GM21529 (cell line): Measurements from ENCODE around the gene EPHA6.
A peak's percentile ranks its signal among the peaks of the same experiment; 100 is the strongest.

Experiments
- ATAC-seq: cut with Tn5 transposase; IDR thresholded peaks from one replicate; pipeline ENCODE4 v1.9.1; 2021; ENCODE audit not compliant: unreplicated experiment

The EPHA6 gene

GRCh38 chr3:97687734-97688133 is 873.3 kb downstream of the EPHA6 start:
- ATAC-seq: no peak

- no peak for ATAC-seq
These were observed 874.7 kb downstream of the EPHA6 start for GRCh38 chr3:97689111-97689510.

DNA sequence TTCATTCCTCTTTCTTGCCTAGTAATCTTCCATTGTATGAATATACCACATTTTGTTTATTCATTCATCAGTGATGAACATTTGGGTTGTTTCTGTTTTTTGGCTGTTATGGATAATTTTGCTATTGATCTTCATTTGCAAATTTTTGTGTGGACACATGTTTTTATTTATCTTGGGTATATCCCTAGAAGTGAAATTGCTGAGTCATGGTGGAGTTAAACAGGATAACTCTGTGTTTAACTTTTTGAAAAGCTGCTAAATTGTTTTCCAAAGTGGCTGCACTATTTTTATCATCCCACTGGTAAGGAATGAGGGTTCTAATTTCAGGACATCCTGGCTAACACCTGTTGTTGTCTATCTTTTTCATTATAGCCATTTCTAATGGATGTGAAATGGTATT is 875.6 kb downstream of the EPHA6 start:
- ATAC-seq: no peak

GRCh38 chr3:97691354-97691753 is 877.0 kb downstream of the EPHA6 start:
- ATAC-seq: no peak

- no peak for ATAC-seq
These were observed 878.0 kb downstream of the EPHA6 start for GRCh38 chr3:97692389-97692788.

- ATAC-seq: no peak
These were observed 878.4 kb downstream of the EPHA6 start for GRCh38 chr3:97692831-97693230.

DNA sequence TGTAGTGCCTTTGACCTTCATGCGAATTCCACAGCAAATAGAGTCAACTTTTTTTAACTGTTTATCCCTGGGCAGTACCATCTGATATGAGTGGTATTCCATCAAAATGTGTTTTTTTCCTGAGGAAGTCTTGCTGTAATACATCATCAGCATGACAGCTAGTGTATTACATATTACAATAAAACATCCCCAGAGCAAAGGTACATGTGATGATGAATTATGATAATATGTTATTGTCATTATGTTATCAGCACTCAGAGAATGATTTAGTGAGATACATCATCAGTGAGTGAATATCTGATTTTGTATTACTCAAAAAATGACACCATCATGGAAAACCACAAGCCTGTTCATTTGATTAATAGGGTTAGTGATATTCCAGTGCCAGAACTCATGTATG is 880.5 kb downstream of the EPHA6 start:
- no peak for ATAC-seq

DNA sequence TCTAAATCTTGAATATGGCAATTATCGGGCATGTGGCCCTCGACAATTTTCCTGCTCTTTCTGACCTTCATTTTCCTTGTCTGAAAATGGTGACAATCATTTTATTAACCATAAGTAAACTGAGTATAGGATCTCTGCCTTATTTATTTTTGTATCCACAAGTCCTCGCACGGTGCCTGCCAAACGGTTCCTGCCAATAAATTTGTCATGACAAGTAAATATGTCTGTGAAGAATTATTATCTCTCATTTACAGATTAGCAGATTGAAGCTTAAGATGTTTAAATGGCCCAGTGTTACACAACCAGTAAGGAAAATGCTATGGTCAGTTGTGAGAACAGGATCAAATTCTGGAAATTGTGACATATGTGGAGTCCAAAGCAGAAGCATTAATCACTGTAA is 884.3 kb downstream of the EPHA6 start:
- no peak for ATAC-seq

GRCh38 chr3:97699889-97700288 is 885.5 kb downstream of the EPHA6 start:
- no peak for ATAC-seq

- ATAC-seq: no peak
These were observed 891.4 kb downstream of the EPHA6 start for GRCh38 chr3:97705764-97706163.

GRCh38 chr3:97706226-97706625 is 891.8 kb downstream of the EPHA6 start:
- ATAC-seq: no peak

DNA sequence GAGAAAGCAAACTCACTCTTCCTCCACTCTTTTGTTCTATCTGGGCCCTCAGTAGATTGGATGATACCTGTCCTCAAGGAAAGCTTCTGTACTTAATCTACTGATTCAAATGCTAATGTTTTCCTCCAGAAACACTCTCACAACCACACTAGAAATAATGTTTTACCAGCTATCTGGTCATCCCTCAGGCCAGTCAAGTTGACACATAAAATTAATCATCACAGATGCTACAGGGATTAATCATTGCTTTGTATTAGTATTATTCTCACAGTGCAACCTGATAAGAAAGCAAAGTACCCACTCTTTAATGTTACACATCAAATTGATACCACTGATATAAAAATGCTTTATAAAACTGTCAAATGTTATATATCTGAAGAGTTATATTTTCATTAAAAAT is 897.3 kb downstream of the EPHA6 start:
- no peak for ATAC-seq

DNA sequence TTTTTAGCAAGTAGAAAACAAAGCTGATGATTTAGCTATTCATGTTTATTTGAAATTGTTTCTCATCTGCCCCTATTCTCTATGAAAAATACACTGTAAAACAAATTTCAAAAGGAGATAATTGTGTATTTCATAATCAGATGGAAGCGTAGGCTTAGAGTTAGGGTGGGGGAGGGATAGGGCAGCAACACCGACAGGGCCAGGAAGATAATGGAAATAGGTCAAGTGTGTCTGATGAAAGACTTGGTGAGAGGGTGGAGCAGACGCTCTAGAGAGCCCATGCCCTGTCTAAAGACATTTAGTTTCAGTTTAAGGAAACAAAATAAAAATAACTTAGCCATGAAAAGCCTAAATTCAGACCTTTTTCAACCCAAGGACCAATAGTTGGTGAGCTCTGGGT is 898.5 kb downstream of the EPHA6 start:
- no peak for ATAC-seq

- ATAC-seq: no peak
These were observed 899.2 kb downstream of the EPHA6 start for GRCh38 chr3:97713634-97714033.

DNA sequence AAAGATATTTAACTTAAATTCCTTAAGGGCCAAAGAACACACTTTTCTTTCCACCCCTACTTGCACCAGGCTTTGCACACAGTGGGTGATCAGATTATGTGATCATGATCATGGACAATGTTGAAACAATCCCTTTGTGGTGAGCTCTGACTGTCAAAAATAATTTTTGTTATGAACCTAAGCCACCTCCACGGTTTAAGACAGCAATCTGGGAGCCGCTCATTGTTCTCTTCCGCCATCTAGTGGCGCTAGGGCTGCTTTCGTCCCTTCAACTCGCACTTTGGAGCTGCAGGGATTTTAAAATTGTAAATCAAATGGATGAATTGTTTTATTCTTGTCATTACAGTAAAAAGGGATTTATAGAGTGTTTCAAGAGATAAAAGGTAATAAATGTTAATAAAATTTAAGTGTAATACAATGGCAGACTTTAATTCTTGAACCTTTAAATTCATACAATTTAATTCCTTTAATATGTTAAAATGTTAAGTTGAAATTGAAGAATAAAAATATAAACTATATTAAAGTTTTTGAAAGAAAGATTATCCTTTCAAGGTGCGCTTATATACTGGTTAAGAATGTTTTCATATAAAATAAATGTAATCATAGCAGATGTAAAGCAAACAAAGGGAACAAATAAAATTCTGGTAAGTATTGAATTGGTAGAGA is 904.9 kb downstream of the EPHA6 start:
- ATAC-seq: peak; percentile 96

GRCh38 chr3:97720417-97720816 is 906.0 kb downstream of the EPHA6 start:
- no peak for ATAC-seq

DNA sequence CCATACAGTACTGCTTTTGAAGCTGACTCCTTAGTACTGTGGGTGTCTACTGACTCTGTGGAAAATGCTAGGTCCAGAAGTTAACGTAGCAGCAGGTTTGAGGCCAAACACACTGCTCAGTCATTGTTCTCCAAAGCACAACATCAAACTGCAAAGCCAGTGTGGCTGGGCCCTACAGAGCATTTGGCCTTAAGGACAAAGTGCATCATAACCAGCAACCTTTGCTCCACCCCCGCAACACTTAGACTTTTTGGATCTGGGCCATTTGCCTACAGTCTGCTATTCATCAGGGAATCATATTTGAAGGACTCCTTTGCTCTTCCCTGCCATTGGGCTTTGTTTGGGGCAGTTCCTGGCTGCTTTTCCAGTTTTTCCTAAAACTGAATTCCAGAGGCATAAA is 907.1 kb downstream of the EPHA6 start:
- ATAC-seq: no peak

- ATAC-seq: no peak
These were observed 922.5 kb downstream of the EPHA6 start for GRCh38 chr3:97736928-97737327.

- ATAC-seq: no peak
These were observed 924.4 kb downstream of the EPHA6 start for GRCh38 chr3:97738761-97739160.

DNA sequence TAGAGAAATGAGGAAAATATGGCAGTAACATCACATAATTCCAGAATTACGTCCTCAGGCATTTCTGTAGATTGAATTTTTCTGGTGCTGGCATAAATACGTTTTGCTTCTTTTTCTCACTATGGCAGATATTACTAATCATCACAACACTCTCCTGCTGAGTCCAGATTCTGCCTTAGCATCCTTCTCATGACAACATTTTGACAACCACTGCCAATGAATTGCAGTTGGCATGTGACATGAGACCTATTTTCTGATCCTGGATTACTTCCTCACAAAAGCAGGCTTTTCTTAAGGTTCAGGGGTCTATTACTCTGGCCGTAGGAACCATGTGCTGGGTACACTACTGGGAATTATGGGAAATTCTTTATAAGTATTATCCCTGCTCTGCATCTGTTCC is 927.6 kb downstream of the EPHA6 start:
- no peak for ATAC-seq

DNA sequence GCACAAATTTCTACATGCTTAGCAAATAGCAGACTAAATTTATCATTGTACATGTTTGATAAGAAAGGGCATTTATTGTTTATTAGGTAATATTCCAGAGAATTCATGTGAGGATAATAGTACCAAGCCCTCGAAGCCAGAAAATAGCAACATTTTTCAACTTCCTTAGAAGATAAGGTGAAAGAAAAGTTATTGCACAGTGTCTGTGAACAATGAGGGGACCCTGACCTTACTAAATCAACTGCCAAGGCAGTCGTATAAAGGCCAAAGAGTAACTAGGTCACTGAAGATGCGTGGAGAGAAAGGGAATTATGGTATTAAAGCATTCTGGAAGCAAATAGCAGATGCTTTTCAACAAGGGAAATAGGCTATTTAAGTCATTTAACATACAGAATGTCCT is 929.9 kb downstream of the EPHA6 start:
- no peak for ATAC-seq

GRCh38 chr3:97763586-97764406 is 949.4 kb downstream of the EPHA6 start:
- ATAC-seq: no peak
